GM19023 (cell line): ENCODE results near the gene MSH3.
"Not testable (repeated sequence)": the region's sequence is repeated elsewhere in the genome, so short reads cannot be mapped to it uniquely, and the experiment has no call there.

ENCODE experiments used
- ATAC-seq: cut with Tn5 transposase; IDR thresholded peaks from one replicate; pipeline ENCODE4 v1.9.1; 2021; ENCODE audit warnings: mild to moderate bottlenecking, moderate library complexity; ENCODE audit not compliant: unreplicated experiment

MSH3 gene

GRCh38 chr5:80884929-80885328, 230.5 kb downstream of the MSH3 start:
- no peak for ATAC-seq

GRCh38 chr5:80885396-80886000, 231.0 kb downstream of the MSH3 start:
- ATAC-seq = no peak

GRCh38 chr5:80894083-80894482, 239.6 kb downstream of the MSH3 start:
- no peak for ATAC-seq

- no peak for ATAC-seq
These were observed 241.1 kb downstream of the MSH3 start for GRCh38 chr5:80895523-80895922.

- not testable (repeated sequence) for ATAC-seq
These were observed 248.2 kb downstream of the MSH3 start for GRCh38 chr5:80902624-80903023.

- ATAC-seq = no peak
These were observed 250.2 kb downstream of the MSH3 start for GRCh38 chr5:80904533-80905187.

- no peak for ATAC-seq
These were observed 251.0 kb downstream of the MSH3 start for GRCh38 chr5:80905405-80905804.

GRCh38 chr5:80912479-80912878, 258.0 kb downstream of the MSH3 start:
- no peak for ATAC-seq

DNA sequence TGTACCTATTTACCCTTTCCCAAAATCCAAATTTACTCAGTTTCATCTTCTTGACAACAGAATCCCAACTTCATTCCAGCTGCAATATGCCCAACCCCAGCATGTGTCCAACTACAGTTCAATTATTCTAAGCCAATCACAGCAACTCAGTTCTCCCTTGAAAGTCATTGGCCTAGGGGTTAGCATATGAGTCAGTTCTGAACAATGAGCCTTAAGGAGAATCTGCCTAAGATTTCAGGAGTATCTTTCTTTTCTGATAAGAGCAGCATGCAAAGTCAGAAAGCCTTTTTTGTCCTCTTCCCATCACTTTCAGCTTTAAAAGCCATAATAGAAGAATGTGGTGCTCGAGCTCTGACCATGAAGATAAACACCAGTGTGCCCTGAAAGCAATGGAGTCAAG, 261.3 kb downstream of the MSH3 start:
- no peak for ATAC-seq

GRCh38 chr5:80916676-80917075, 262.2 kb downstream of the MSH3 start:
- no peak for ATAC-seq

- ATAC-seq = no peak
These were observed 263.2 kb downstream of the MSH3 start for GRCh38 chr5:80917631-80918030.

DNA sequence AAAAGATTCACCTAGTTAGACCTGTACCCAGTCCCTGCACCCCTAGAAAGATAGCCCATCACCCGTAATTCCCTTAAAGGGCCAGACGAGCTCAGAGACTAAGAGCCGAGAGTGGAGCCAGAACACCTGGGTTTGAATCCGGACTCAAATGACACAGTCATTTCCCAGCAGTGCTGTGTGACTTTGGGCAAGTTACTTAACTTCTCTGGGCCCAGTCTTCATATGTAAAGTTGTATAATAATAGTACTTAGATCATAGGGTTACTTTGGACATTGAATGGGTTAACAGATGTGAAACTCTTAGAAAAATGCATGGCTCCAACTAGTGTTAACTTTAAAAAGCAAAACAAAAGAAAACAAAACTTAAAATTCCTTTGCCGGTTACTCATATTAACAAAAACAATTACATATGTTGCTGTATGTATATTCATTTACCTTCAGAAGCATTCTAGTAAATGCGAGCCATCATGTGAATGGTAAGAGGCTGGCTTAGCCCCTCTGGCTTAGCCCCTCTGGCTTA, 265.3 kb downstream of the MSH3 start:
- no peak for ATAC-seq

DNA sequence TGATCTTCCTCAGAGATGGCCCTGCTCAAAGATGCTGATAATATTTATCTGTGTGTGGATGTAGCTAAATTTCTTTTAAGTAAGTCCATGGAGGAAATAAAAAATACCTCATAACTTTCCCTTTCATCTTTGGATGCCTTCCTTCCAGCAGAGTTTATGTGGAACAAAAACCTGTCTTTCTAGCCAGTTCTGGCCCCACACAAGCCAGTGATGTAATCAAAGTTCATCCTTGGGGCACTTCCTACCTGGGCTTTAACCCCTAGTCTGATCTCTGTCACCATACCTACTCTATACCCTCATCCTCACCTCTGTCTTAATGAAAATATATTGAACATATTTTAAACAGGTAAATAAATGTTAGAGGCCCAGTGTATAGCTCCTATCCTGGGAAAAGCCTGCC, 265.9 kb downstream of the MSH3 start:
- ATAC-seq = no peak

- ATAC-seq = no peak
These were observed 266.6 kb downstream of the MSH3 start for GRCh38 chr5:80921026-80921425.

DNA sequence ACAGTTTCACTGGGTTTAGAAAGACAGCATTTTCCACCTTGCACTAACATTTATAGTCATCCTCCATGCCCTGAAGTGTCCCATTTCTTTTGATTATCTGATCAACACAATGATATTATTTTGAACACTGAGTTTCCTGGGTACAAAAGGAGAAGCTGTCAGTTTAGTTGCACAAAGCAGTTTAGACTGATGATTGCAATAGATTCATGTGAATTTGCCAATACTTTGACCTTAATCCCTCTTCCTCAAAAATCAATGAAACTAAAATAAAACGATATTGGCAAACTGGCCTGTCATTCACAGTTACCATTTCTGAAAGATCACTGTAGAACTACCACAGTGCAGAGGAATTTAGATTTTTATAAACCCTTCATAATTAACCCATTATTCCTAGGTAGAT, 271.5 kb downstream of the MSH3 start:
- no peak for ATAC-seq
